NCI-H1694 treated with DMSO at 0.1 percent for 48 hours (cell line): ENCODE data around the gene LIPA.
"Not testable (repeated sequence)": the region's sequence is repeated elsewhere in the genome, so short reads cannot be mapped to it uniquely, and the experiment has no call there.

Source experiments
- DNase-seq: peaks from one replicate; lab custom pipeline; 2025; lab: John Stamatoyannopoulos, UW

LIPA gene

DNA sequence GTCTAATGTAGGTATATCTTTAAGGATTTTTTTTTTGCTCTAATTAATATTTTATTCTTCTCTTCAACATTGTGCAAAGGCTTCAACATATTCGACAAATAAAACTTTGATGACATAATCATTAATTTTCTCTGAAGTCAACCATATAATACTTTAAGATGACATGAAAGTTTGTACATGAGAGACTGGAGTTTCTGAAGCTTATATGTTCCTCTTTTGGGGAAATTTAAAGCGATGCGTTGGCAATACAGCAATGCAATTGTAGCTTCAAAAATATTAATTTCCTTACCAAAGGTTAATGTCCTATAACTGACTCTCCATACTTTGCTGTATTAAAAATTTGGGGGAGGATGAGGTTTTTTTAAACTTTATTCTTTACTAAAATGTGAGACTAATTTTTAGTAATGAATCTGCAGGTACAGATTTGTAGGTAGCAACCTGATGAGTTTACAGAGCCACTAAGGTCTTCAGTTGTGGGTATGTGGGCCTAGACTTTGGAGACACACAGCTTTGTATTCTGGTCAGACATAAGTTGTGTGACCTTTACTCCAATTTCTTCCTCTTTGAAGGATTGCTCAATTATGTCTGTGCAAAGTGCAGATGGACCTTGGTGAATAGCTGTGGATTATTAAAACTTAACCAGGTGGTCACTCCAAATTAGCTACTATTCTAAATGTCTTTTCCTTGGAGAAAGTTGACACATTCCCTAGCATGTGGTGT is 18.0 kb upstream of the LIPA start:
- DNase-seq = no peak

- DNase-seq = no peak
These were observed 15.3 kb upstream of the LIPA start for GRCh38 chr10:89266721-89267453.

- DNase-seq = no peak
These were observed 12.0 kb upstream of the LIPA start for GRCh38 chr10:89263531-89263930.

DNA sequence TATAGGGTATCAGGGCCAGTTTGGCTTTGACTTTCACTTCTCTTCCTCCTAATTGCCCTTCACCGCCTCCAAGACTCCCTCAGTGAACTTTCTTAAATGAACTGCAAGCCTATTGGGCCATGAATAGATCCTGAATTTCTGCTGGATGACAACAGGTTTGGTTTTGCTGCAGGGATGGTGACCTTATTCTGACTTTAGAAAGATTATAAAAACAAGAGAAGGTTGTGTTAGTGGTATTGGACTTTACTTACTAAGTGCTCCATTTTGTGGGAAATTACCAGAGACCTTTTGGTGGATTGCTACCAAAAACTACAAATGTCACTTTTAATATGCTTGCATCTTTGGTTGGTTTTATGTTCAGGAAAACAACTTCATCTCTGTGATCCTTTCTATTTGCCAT is 11.5 kb upstream of the LIPA start:
- no peak for DNase-seq

- DNase-seq = no peak
These were observed 10.8 kb upstream of the LIPA start for GRCh38 chr10:89262086-89263051.

- no peak for DNase-seq
These were observed 7.3 kb upstream of the LIPA start for GRCh38 chr10:89258881-89259280.

DNA sequence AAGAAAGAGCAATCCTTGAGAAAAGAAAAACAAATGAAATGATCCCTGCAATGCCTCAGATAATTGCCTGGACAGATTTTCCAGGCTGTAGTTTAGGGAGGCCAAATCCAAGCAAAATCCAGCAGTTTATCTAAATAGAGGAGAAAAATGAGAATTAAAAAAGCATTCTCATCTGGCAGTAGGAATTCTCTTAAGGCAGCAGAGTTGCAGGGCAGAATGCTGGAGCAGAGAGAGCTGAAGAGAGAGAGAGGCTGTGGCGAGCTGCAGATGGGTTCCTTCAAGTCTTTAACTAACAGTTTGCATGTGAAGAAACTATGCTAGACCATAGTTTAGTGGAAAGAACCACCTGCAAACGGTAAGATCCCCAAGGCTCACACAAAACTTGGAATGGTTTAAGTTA is 6.0 kb upstream of the LIPA start:
- DNase-seq = no peak

DNA sequence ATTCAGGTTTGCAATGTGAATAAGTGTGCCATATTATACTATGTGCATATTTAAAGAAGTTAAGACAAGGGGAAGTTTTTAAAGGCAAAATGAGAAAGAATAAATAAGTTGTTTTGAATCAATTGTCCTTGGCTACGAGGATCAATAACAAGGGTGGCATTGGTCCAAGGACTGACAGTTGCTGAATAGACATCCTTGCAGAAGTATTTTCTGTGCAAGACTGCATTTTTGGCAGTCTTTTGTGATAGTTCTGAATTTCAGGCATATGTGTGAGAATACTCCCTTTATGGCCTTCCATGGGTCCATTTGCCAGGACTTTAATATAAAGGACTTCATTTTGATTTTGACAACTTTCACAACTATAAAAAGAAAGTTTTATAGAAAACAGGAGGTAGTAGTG is 5.4 kb upstream of the LIPA start:
- no peak for DNase-seq

- DNase-seq = no peak
These were observed 4.8 kb upstream of the LIPA start for GRCh38 chr10:89256340-89256739.

GRCh38 chr10:89255793-89256192 is 4.2 kb upstream of the LIPA start:
- DNase-seq = no peak

DNA sequence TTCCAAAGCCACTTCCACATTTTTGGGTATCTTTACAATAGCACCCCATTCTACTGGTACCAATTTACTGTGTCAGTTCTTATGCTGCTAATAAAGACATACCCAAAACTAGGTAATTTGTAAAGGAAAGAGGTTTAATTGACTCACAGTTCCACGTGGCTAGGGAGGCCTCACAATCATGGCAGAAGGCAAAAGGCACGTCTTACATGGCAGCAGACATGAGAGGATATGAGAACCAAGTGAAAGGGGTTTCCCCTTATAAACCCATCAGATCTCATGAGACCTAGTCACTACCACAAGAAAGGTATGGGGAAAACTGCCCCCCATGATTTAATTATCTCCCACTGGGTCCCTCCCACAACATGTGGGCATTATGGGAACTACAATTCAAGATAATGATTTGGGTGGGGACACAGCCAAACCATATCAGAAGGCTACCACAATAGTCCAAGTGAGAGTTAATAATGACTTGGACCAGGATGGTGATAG is 3.6 kb upstream of the LIPA start:
- DNase-seq = not testable (repeated sequence)

DNA sequence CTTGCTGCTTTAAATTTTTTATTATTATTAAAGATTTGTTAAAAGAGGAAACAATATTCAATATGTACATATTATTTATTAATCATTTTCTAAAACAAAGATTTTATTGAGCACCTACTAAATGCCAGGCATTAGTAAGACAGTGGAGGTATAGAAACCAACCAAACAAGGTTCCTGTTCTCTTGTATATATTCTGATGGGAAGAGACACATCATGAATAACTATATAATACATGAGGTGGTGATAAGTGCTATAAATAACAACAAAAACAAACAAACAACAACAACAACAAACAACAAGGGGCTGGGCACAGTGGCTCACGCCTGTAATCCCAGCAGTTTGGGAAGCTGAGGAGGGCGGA is 630 bp upstream of the LIPA start:
- DNase-seq = no peak

DNA sequence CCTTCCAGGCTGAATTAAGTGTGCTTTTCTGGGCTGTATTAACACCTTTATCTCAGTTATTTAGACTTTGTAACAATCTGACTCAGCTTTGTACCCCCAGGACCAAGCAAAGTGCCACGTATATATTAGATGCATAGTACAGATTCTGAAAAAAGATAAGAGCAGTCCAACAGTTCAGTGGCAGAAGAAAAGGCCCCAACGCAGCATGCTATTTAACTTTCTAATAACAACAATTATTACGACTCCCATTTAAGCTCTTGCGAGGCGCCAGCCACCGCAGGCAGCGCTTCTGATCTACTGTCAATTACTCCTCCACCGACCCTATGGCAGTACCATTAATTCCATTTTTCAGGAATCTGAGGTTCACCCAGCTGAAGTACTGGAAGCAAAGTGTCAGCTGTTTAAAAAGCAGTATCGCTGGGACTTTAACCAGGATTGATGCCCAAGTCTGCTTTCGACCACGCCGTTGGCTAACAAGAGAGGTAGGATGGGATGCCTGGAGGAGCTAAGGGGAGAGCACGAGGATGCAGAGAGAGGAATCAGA is 638 bp downstream of the LIPA start:
- no peak for DNase-seq

DNA sequence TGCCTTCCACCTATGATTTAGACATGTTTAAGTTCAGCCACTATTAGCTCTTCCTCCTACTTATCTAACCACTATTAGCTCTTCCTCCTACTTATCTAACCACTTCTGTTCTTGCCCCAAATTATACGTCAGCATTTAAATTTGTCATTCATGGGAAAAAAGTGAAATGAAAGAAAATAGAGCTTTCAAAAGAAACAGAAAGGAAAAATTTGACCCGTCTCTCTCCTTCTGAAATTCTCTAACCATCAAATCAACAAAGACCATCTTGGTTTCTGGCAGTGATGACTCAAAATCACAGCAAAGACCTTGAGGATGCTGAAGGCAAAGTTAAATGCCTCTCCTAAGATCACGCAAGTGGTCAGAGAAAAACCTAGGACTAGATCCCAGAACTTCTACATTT is 2.6 kb downstream of the LIPA start:
- DNase-seq = no peak

GRCh38 chr10:89247623-89248022 is 4.0 kb downstream of the LIPA start:
- not testable (repeated sequence) for DNase-seq

DNA sequence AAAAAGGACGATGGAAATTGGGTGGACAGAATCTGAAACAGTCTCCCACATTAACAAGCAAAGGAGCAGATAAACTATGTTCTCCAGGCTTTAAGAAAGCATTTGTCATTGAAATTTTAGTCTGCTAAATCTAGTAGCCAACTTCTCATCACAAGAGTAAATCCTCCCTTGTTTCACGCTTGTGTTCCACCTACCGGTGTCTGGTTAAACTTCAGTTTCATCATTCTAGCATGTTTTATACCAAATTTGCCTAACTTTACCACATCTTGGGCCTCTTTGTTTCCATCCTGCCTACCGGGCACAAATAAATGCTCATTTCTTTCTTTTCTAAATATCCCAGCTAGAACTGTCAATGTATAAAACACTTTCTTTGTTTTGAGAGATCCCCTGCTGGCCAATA is 5.8 kb downstream of the LIPA start:
- DNase-seq = no peak

- DNase-seq = no peak
These were observed 8.6 kb downstream of the LIPA start for GRCh38 chr10:89242840-89243568.

GRCh38 chr10:89242345-89242684 is 9.3 kb downstream of the LIPA start:
- DNase-seq = no peak

DNA sequence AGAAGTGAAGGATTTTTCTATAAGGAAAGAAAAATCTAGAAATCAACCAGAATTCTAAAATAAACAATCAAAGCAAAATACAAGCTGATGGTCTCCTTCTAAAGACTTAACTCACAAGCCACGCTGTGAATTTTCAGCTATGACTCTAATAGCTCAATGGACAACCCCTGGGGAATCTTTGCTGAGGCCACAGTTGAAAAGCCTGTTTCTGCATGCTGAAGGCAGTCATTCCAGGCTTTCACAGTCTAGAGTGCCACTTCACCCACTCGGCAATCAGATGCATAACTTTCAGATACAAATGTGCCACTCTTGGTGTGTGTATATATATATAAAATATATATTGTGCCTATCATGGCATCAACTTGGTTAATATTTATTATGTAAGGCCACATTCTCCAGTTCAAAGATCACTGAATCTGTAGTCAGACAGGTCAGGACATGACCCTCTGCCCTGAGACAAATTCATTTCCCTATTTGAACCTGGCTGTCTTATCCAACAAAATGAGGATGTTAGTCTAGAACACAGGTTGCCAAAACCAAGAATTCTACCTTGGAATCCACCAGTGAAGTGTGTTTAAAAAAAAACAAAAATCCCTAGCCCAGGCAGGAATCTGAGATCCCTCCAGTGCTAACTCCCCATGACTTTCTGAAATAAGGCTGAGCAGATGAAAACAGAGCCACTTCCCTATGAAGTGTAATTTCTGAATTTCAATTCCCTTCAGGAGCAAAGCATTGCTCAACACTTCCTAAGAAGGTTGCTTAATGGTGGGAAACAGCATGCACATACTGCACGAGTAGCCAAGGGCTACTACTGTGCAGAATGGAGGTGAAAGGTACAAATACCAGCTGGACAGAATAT is 9.9 kb downstream of the LIPA start:
- no peak for DNase-seq

DNA sequence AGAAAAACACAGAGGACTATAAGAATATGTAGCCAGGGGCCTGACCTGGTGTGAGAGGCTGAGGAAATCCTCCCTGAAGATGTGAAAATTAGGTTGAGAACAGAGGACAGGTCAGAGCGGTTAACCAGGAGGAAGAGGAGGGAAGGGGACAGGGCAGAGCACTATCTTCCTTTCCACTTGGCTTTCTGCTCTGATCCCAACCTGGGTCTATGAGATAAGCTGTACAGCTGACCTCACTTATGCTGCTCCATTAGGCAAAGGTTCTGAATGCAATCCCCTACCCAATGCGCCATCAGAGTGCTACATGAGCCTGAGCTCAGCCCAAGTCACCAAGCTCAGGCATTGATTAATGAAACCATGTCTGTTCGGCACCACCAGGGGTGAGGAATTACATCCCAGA is 10.5 kb downstream of the LIPA start:
- DNase-seq = no peak

GRCh38 chr10:89240519-89240918 is 11.1 kb downstream of the LIPA start:
- no peak for DNase-seq
